Liver (tissue), 9 donors: ENCODE measurements around the gene WDR36. TPM values are rescaled to one million over a fixed set of nuclear protein-coding genes. Genes with fewer than 3 reads are reported as not detected.

Experiments used
- DNase-seq: peaks from one replicate; pipeline ENCODE4 v3.0.0-alpha.2; 2017; ENCODE audit warnings: low spot score
- H3K27ac ChIP-seq, 2 donors: one replicate each; pipeline ENCODE4 v1.7.0; 2013; ENCODE audit warnings: inconsistent platforms in 2 of 2, low read length in 2 of 2, control low read depth in 1 of 2, low read depth in 1 of 2, mild to moderate bottlenecking in 1 of 2
- H3K27me3 ChIP-seq, 4 donors: one replicate each; pipeline versions ENCODE4 v1.6.1 to v1.7.0; 2013; ENCODE audit warnings: low read length in 3 of 4, inconsistent platforms in 1 of 4, mild to moderate bottlenecking in 1 of 4, moderate library complexity in 1 of 4; ENCODE audit not compliant: control insufficient read depth in 4 of 4, insufficient read depth in 4 of 4
- H3K36me3 ChIP-seq, 4 donors: one replicate each; pipeline versions ENCODE4 v1.6.1 to v1.7.0; 2013; ENCODE audit warnings: low read length in 3 of 4, mild to moderate bottlenecking in 3 of 4, low read depth in 1 of 4, moderate library complexity in 1 of 4; ENCODE audit not compliant: control insufficient read depth in 4 of 4, insufficient read depth in 3 of 4
- H3K4me1 ChIP-seq, 4 donors: one replicate each; pipeline versions ENCODE4 v1.6.1 to v1.7.0; 2013; ENCODE audit warnings: low read length in 3 of 4, mild to moderate bottlenecking in 3 of 4, moderate library complexity in 1 of 4; ENCODE audit not compliant: control insufficient read depth in 4 of 4, insufficient read depth in 4 of 4
- H3K4me3 ChIP-seq, 3 donors: one replicate each; pipeline versions ENCODE4 v1.6.1 to v1.7.0; 2013; ENCODE audit warnings: low read length in 3 of 3, control low read depth in 1 of 3, low read depth in 1 of 3, mild to moderate bottlenecking in 1 of 3
- H3K9ac ChIP-seq, 2 donors: one replicate each; pipeline ENCODE4 v1.7.0; 2013; ENCODE audit warnings: low read length in 2 of 2, mild to moderate bottlenecking in 2 of 2, moderate library complexity in 2 of 2, control low read depth in 1 of 2, low read depth in 1 of 2
- H3K9me3 ChIP-seq, 4 donors: one replicate each; pipeline versions ENCODE4 v1.6.1 to v1.7.0; 2013; ENCODE audit warnings: low read length in 3 of 4; ENCODE audit not compliant: control insufficient read depth in 4 of 4
- CTCF ChIP-seq: fragments of 150-350 bp; IDR thresholded peaks from 2 replicates; pipeline ENCODE4 v1.5.1; 2017; ENCODE audit warnings: improper control_type of control experiment, low read depth, low read length; ENCODE audit not compliant: missing input control
- EGR1 ChIP-seq, 2 donors: IDR thresholded peaks; 2 replicates each; pipeline ENCODE4 v1.6.1; 2016 to 2018; ENCODE audit warnings: antibody characterized with exemption in 2 of 2, low read depth in 2 of 2
- FOXA1 ChIP-seq: IDR thresholded peaks from 2 replicates; pipeline ENCODE4 v1.6.1; 2016; ENCODE audit warnings: antibody characterized with exemption
- FOXA2 ChIP-seq: IDR thresholded peaks from 2 replicates; pipeline ENCODE4 v1.6.1; 2016; ENCODE audit warnings: antibody characterized with exemption
- GABPA ChIP-seq, 2 donors: IDR thresholded peaks in 1 of 2; conservative IDR thresholded peaks in 1 of 2; 2 replicates each; pipeline ENCODE4 v1.6.1; 2016; ENCODE audit warnings: antibody characterized with exemption in 2 of 2, mild to moderate bottlenecking in 1 of 2, moderate library complexity in 1 of 2
- HNF4A ChIP-seq, 2 donors: conservative IDR thresholded peaks; 2 replicates each; pipeline ENCODE4 v1.6.1; 2016; ENCODE audit warnings: antibody characterized with exemption in 2 of 2, mild to moderate bottlenecking in 2 of 2
- HNF4G ChIP-seq: IDR thresholded peaks from 2 replicates; pipeline ENCODE4 v1.6.1; 2016; ENCODE audit warnings: antibody characterized with exemption
- JUND ChIP-seq, 2 donors: IDR thresholded peaks; 2 replicates each; pipeline ENCODE4 v1.6.1; 2016; ENCODE audit warnings: antibody characterized with exemption in 2 of 2
- NR2F2 ChIP-seq: IDR thresholded peaks from 2 replicates; pipeline ENCODE4 v1.6.1; 2016; ENCODE audit warnings: antibody characterized with exemption
- RAD21 ChIP-seq, 2 donors: IDR thresholded peaks; 2 replicates each; pipeline ENCODE4 v1.6.1; 2016; ENCODE audit warnings: antibody characterized with exemption in 2 of 2, mild to moderate bottlenecking in 2 of 2
- REST ChIP-seq: IDR thresholded peaks from 2 replicates; pipeline ENCODE4 v1.6.1; 2016; ENCODE audit warnings: antibody characterized with exemption, mild to moderate bottlenecking
- RXRA ChIP-seq, 2 donors: IDR thresholded peaks; 2 replicates each; pipeline ENCODE4 v1.6.1; 2017 to 2018; ENCODE audit warnings: antibody characterized with exemption in 2 of 2, mild to moderate bottlenecking in 1 of 2
- SP1 ChIP-seq: IDR thresholded peaks from 2 replicates; pipeline ENCODE4 v1.6.1; 2018; ENCODE audit warnings: antibody characterized with exemption, mild to moderate bottlenecking
- TAF1 ChIP-seq: conservative IDR thresholded peaks from 2 replicates; pipeline ENCODE4 v1.6.1; 2016; ENCODE audit warnings: antibody characterized with exemption, mild to moderate bottlenecking
- YY1 ChIP-seq: IDR thresholded peaks from 2 replicates; pipeline ENCODE4 v1.6.1; 2016; ENCODE audit warnings: antibody characterized with exemption, mild to moderate bottlenecking
- WGBS: extraction: QIAGEN DNeasy Blood & Tissue Kit; methylation state at CpG from one replicate; pipeline ENCODE4 v1.1.7; 2013; 5-methylcytosine and 5-hydroxymethylcytosine counted together
- polyA plus RNA-seq, 2 donors: library from polyadenylated mRNA; stranded (reverse) in 1 of 2; unstranded in 1 of 2; fragments of 200-250 nt in 1 of 2; fragments of >200 nt in 1 of 2; fragmentation: Nextera tagmentation in 1 of 2; extraction: Ambion mirVana in 1 of 2; gene quantifications; one replicate each; pipeline versions ENCODE4 v1.2.1 to v1.2.3, GENCODE V29; 2013 to 2015
- total RNA-seq, 2 donors: library from RNA; depleted of rRNA; stranded (reverse); fragments of >200 nt; gene quantifications; one replicate each; pipeline ENCODE4 v1.2.3, GENCODE V29; 2014
- TF ChIP-seq, protein P1 (sequence below): IDR thresholded peaks from 2 replicates; pipeline ENCODE4 v1.6.1; 2016; ENCODE audit warnings: antibody characterized with exemption
- TF ChIP-seq, protein P2 (sequence below): IDR thresholded peaks from 2 replicates; pipeline ENCODE4 v1.6.1; 2016; ENCODE audit warnings: antibody characterized with exemption
- TF ChIP-seq, protein P3 (sequence below): IDR thresholded peaks from 2 replicates; pipeline ENCODE4 v1.6.1; 2016; ENCODE audit warnings: antibody characterized with exemption
- donor health status: healthy.
- donor health status: healthy.
- donor health status: healthy.
- donor health status: healthy.
- donor health status: healthy.

WDR36 gene
- total and polyA plus RNA-seq, 4 donors = 5.2 to 25.7 (median 12.1) TPM

DNA sequence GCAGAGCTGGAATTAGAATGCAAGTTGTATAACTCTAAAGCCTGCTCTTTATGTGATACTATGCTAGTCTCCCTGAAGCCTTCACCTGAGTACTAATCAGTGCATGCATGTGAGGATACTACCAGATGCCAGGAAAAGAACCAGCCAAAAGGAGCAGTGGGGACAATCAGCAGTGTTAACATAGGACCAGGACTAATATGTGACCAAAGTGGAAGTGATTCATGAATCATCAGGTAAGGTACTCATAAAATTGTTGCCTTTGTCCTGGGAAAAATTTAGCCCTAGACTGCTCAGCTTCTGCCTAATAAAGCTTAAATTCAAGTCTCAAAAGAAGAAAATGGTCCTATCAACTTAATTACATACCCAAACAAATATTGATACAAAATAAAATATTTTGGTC, 34.1 kb upstream of the WDR36 start:
- TF ChIP-seq EGR1 (IDR thresholded peaks at IDR 0.05; ENCODE audit: low read depth in 2 of 2) (no peak), FOXA2 (no peak), YY1 (no peak), RAD21 (IDR thresholded peaks at IDR 0.05) (no peak), CTCF (no peak), FOXA1 (no peak), HNF4G (no peak), TAF1 (no peak), HNF4A (conservative IDR thresholded peaks at IDR 0.05) (no peak), JUND (IDR thresholded peaks at IDR 0.05) (no peak), NR2F2 (no peak), REST (no peak), GABPA (IDR thresholded peaks at IDR 0.05 in 1 of 2, conservative IDR thresholded peaks at IDR 0.05 in 1 of 2) (no peak), SP1 (no peak), RXRA (IDR thresholded peaks at IDR 0.05) (no peak)
- TF ChIP-seq, protein P1, sequence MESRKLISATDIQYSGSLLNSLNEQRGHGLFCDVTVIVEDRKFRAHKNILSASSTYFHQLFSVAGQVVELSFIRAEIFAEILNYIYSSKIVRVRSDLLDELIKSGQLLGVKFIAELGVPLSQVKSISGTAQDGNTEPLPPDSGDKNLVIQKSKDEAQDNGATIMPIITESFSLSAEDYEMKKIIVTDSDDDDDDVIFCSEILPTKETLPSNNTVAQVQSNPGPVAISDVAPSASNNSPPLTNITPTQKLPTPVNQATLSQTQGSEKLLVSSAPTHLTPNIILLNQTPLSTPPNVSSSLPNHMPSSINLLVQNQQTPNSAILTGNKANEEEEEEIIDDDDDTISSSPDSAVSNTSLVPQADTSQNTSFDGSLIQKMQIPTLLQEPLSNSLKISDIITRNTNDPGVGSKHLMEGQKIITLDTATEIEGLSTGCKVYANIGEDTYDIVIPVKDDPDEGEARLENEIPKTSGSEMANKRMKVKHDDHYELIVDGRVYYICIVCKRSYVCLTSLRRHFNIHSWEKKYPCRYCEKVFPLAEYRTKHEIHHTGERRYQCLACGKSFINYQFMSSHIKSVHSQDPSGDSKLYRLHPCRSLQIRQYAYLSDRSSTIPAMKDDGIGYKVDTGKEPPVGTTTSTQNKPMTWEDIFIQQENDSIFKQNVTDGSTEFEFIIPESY = no peak
- TF ChIP-seq, protein P2, sequence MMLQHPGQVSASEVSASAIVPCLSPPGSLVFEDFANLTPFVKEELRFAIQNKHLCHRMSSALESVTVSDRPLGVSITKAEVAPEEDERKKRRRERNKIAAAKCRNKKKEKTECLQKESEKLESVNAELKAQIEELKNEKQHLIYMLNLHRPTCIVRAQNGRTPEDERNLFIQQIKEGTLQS = no peak
- TF ChIP-seq, protein P3, sequence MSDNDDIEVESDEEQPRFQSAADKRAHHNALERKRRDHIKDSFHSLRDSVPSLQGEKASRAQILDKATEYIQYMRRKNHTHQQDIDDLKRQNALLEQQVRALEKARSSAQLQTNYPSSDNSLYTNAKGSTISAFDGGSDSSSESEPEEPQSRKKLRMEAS = no peak
- no peak overlapping the region for H3K4me3 ChIP-seq
- no peaks in the 10 kb centered on the region for H3K9me3 ChIP-seq
- H3K27ac ChIP-seq = no peak overlapping the region
- DNase-seq = no peak
- H3K9ac ChIP-seq = no peak overlapping the region
- peaks cover 0 to 3% (median 0%) of the 10 kb centered on the region in 4 donors for H3K4me1 ChIP-seq
- H3K36me3 ChIP-seq = no peaks in the 10 kb centered on the region
- no peaks in the 10 kb centered on the region for H3K27me3 ChIP-seq

DNA sequence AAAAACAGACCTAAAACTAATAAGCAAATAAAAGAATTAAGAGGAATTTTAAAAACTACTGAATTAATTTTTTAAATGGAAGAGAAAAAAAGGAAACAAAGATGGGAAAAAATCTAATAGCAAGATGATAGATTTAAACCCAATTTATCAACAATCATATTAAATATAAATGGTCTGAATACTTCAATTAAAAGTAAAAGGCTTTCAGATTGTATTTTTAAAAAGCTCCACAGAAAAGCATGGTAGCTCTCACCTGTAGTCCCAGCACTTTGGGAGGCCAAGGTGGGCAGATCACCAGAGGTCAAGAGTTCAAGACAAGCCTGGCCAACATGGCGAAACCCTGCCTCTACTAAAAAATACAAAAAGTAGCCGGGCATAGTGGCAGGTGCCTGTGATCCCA, 32.0 kb upstream of the WDR36 start:
- WGBS = 97% methylated on average over 2 of the region's 2 CpGs
- Histone ChIP-seq H3K27me3 (no peaks in the 10 kb centered on the region), H3K4me1 (peaks cover 0 to 22% (median 13%) of the 10 kb centered on the region in 4 donors), H3K9ac (no peak overlapping the region), H3K4me3 (no peak overlapping the region), H3K9me3 (no peaks in the 10 kb centered on the region), H3K36me3 (no peaks in the 10 kb centered on the region), H3K27ac (no peak overlapping the region)
- no peak for DNase-seq
- TF ChIP-seq EGR1 (IDR thresholded peaks at IDR 0.05; ENCODE audit: low read depth in 2 of 2) (no peak), FOXA1 (no peak), GABPA (IDR thresholded peaks at IDR 0.05 in 1 of 2, conservative IDR thresholded peaks at IDR 0.05 in 1 of 2) (no peak), RXRA (IDR thresholded peaks at IDR 0.05) (no peak), NR2F2 (no peak), YY1 (no peak), TAF1 (no peak), JUND (IDR thresholded peaks at IDR 0.05) (no peak), CTCF (no peak), SP1 (no peak), REST (no peak)
- TF ChIP-seq, protein P3 = no peak
